ENCODE results near the gene STX2.
"Not testable (repeated sequence)": the region's sequence is repeated elsewhere in the genome, so short reads cannot be mapped to it uniquely, and the experiment has no call there.

Gene STX2

GRCh38 chr12:130838951-130839769 is at the start of gene STX2:
Gene STX2, minus strand, starts transcription at chr12:130839250. Its CDS starts 151 bp downstream, at chr12:130839099.
- in situ Hi-C loops (cut with MboI; ENCODE audit: low sequenced_read_pairs), result no loop called here

- in situ Hi-C loops (cut with MboI; ENCODE audit: low sequenced_read_pairs), result not testable (repeated sequence)
Observed at GRCh38 chr12:130887190-130887589, 48.1 kb upstream of the STX2 start.

GRCh38 chr12:130881548-130881947 is 42.5 kb upstream of the STX2 start:
- in situ Hi-C loops (cut with MboI; ENCODE audit: low sequenced_read_pairs), result no loop called here

- in situ Hi-C loops (cut with MboI; ENCODE audit: low sequenced_read_pairs), result no loop called here
Observed at GRCh38 chr12:130881046-130881445, 42.0 kb upstream of the STX2 start.

- in situ Hi-C loops (cut with MboI; ENCODE audit: low sequenced_read_pairs), result no loop called here
Observed at GRCh38 chr12:130880411-130880885, 41.4 kb upstream of the STX2 start.

GRCh38 chr12:130879781-130880389 is 40.8 kb upstream of the STX2 start:
- in situ Hi-C loops (cut with MboI; ENCODE audit: low sequenced_read_pairs), result no loop called here

- in situ Hi-C loops (cut with MboI; ENCODE audit: low sequenced_read_pairs), result no loop called here
Observed at GRCh38 chr12:130879212-130879686, 40.2 kb upstream of the STX2 start.

GRCh38 chr12:130878193-130879185 is 39.4 kb upstream of the STX2 start:
- in situ Hi-C loops (cut with MboI; ENCODE audit: low sequenced_read_pairs), result no loop called here

- in situ Hi-C loops (cut with MboI; ENCODE audit: low sequenced_read_pairs), result no loop called here
Observed at GRCh38 chr12:130877333-130877732, 38.3 kb upstream of the STX2 start.

- in situ Hi-C loops (cut with MboI; ENCODE audit: low sequenced_read_pairs), result no loop called here
Observed at GRCh38 chr12:130876758-130877157, 37.7 kb upstream of the STX2 start.

GRCh38 chr12:130876297-130876696 is 37.2 kb upstream of the STX2 start:
- in situ Hi-C loops (cut with MboI; ENCODE audit: low sequenced_read_pairs), result no loop called here

- in situ Hi-C loops (cut with MboI; ENCODE audit: low sequenced_read_pairs), result not testable (repeated sequence)
Observed at GRCh38 chr12:130875708-130876107, 36.7 kb upstream of the STX2 start.

- in situ Hi-C loops (cut with MboI; ENCODE audit: low sequenced_read_pairs), result no loop called here
Observed at GRCh38 chr12:130875193-130875592, 36.1 kb upstream of the STX2 start.

- in situ Hi-C loops (cut with MboI; ENCODE audit: low sequenced_read_pairs), result no loop called here
Observed at GRCh38 chr12:130874696-130875095, 35.6 kb upstream of the STX2 start.

- in situ Hi-C loops (cut with MboI; ENCODE audit: low sequenced_read_pairs), result no loop called here
Observed at GRCh38 chr12:130873825-130874224, 34.8 kb upstream of the STX2 start.

GRCh38 chr12:130873106-130873795 is 34.2 kb upstream of the STX2 start:
- in situ Hi-C loops (cut with MboI; ENCODE audit: low sequenced_read_pairs), result no loop called here

GRCh38 chr12:130872179-130873096 is 33.4 kb upstream of the STX2 start:
- in situ Hi-C loops (cut with MboI; ENCODE audit: low sequenced_read_pairs), result no loop called here

GRCh38 chr12:130871286-130872178 is 32.5 kb upstream of the STX2 start, which contains the start of gene RAN:
Gene RAN, plus strand, starts transcription at chr12:130872066. Its CDS starts 528 bp downstream, at chr12:130872594.
- in situ Hi-C loops (cut with MboI; ENCODE audit: low sequenced_read_pairs), result no loop called here
